K562 (cell line): ENCODE results near the gene SLK. TPM values are rescaled to one million over a fixed set of nuclear protein-coding genes. Genes with fewer than 3 reads are reported as not detected.
A peak's percentile ranks its signal among the peaks of the same experiment; 100 is the strongest.

Source experiments
- ATAC-seq: fragments of 200-7000 bp; cut with Tn5 transposase; 3 replicates; pipeline ENCODE4 v1.9.1; 2020; ENCODE audit warnings: moderate library complexity
- BruUV-seq: library from RNA; stranded (reverse); fragments of 400-500 nt; replicated peaks from 2 replicates; lab custom pipeline; 2021; lab: Mats Ljungman, UMichigan
- CTCF ChIA-PET: fragments of 300-600 bp; formaldehyde crosslinking; extraction: SDS; loops from one replicate; lab custom pipeline; 2021; ENCODE audit warnings: low intra/inter-chr PET ratio; lab: Yijun Ruan, JAX
- POLR2A ChIA-PET: fragments of 300-600, 350-650 bp; sonication (Branson Sonifier 250); formaldehyde crosslinking; extraction: SDS; loops from one replicate; lab custom pipeline; 2021; ENCODE audit warnings: antibody characterized with exemption, inconsistent platforms; lab: Yijun Ruan, JAX
- DNase-seq, 4 experiments: peaks; one replicate each; pipeline versions ENCODE4 v3.0.0 to v3.0.0-alpha.2; 2011 to 2018; ENCODE audit warnings: low spot score in 3 of 4, mixed read lengths in 3 of 4; ENCODE audit errors: extremely low read depth in 1 of 4
- FAIRE-seq: peaks from 2 replicates; lab custom pipeline; 2011; peaks lifted over from hg19 to GRCh38; lab: Jason Lieb, UNC
- H2AFZ ChIP-seq: 2 replicates; pipeline ENCODE4 v1.6.0; 2011; ENCODE audit warnings: low read depth, low read length, control low read depth, inconsistent platforms
- H3K27ac ChIP-seq: fragments of 200-600 bp; 3 replicates; pipeline ENCODE4 v1.8.0; 2011; ENCODE audit warnings: low read depth, mild to moderate bottlenecking, control low read depth, inconsistent platforms, low read length, moderate library complexity, mixed read lengths; ENCODE audit errors: extremely low read depth
- H3K27me3 ChIP-seq, 2 experiments: fragments of 300-600 bp in 1 of 2; 2 replicates in 1 of 2; 3 replicates in 1 of 2; pipeline versions ENCODE4 v1.6.0 to v1.8.0; 2011; ENCODE audit warnings: inconsistent platforms in 2 of 2, low read length in 2 of 2, mild to moderate bottlenecking in 1 of 2, mixed read lengths in 1 of 2, moderate library complexity in 1 of 2; ENCODE audit not compliant: control insufficient read depth in 2 of 2, insufficient read depth in 2 of 2
- H3K36me3 ChIP-seq: fragments of 300-600 bp; 3 replicates; pipeline ENCODE4 v1.8.0; 2011; ENCODE audit warnings: mild to moderate bottlenecking, low read length, inconsistent platforms; ENCODE audit not compliant: control insufficient read depth, insufficient read depth
- H3K4me1 ChIP-seq, 2 experiments: fragments of 200-600 bp in 1 of 2; replicated peaks in 1 of 2; 2 replicates in 1 of 2; 3 replicates in 1 of 2; pipeline versions ENCODE4 v1.5.1 to v1.8.0; 2011; ENCODE audit warnings: inconsistent platforms in 2 of 2, low read length in 2 of 2, mild to moderate bottlenecking in 1 of 2, mixed read lengths in 1 of 2, moderate library complexity in 1 of 2; ENCODE audit not compliant: control insufficient read depth in 2 of 2, insufficient read depth in 2 of 2
- H3K4me2 ChIP-seq: 2 replicates; pipeline ENCODE4 v1.6.1; 2011; ENCODE audit warnings: low read length, control low read depth, inconsistent platforms, mixed read lengths; ENCODE audit not compliant: insufficient read depth
- H3K4me3 ChIP-seq: fragments of 200-600 bp; sonication (generic), shearing (Covaris generic); 2 replicates; pipeline ENCODE4 v1.5.1; 2016; ENCODE audit warnings: control low read depth, inconsistent platforms
- H3K79me2 ChIP-seq: fragments of 200-600 bp; 3 replicates; pipeline ENCODE4 v1.8.0; 2011; ENCODE audit warnings: low read length, inconsistent platforms; ENCODE audit not compliant: control insufficient read depth, insufficient read depth
- H3K9ac ChIP-seq, 2 experiments: 2 replicates each; pipeline versions ENCODE4 v1.6.0 to v1.6.1; 2011; ENCODE audit warnings: low read depth in 2 of 2, low read length in 2 of 2, control low read depth in 1 of 2, inconsistent platforms in 1 of 2, mild to moderate bottlenecking in 1 of 2, mixed read lengths in 1 of 2; ENCODE audit not compliant: insufficient read depth in 1 of 2
- H3K9me1 ChIP-seq: one replicate; pipeline ENCODE4 v1.6.0; 2011; ENCODE audit warnings: inconsistent platforms, mild to moderate bottlenecking, low read length, moderate library complexity; ENCODE audit not compliant: control insufficient read depth, insufficient read depth
- H3K9me3 ChIP-seq: replicated peaks from 2 replicates; pipeline ENCODE4 v1.5.1; 2011; ENCODE audit warnings: low read depth, low read length, inconsistent platforms; ENCODE audit not compliant: control insufficient read depth, insufficient read depth
- H4K20me1 ChIP-seq: replicated peaks from 2 replicates; pipeline ENCODE4 v1.6.1; 2011; ENCODE audit warnings: low read length, inconsistent platforms, mixed read lengths; ENCODE audit not compliant: control insufficient read depth, insufficient read depth
- EP400 ChIP-seq: fragments of 450-650 bp; IDR thresholded peaks from 2 replicates; pipeline ENCODE4 v1.6.1; 2017; ENCODE audit warnings: antibody characterized with exemption, mild to moderate bottlenecking, moderate library complexity
- HDAC2 ChIP-seq: fragments of 450-650 bp; IDR thresholded peaks from 2 replicates; pipeline ENCODE4 v1.6.1; 2016; ENCODE audit warnings: mild to moderate bottlenecking
- RBBP5 ChIP-seq: fragments of 200-600 bp; sonication (generic); IDR thresholded peaks from 2 replicates; pipeline ENCODE4 v1.6.1; 2012; ENCODE audit warnings: borderline replicate concordance, mild to moderate bottlenecking, low read length, control low read depth, inconsistent platforms; ENCODE audit not compliant: insufficient read depth, poor library complexity, severe bottlenecking
- RBM14 ChIP-seq: fragments of 200-400 bp; formaldehyde crosslinking; IDR thresholded peaks from 2 replicates; pipeline ENCODE4 v1.6.1; 2018; ENCODE audit warnings: low read depth, mild to moderate bottlenecking, low read length, moderate library complexity, borderline replicate concordance; ENCODE audit not compliant: insufficient read depth
- SMARCA4 ChIP-seq: fragments of 450-650 bp; IDR thresholded peaks from 2 replicates; pipeline ENCODE4 v1.6.1; 2016
- ZEB2 ChIP-seq: fragments of 450-650 bp; IDR thresholded peaks from 2 replicates; pipeline ENCODE4 v1.6.1; 2016
- ZNF830 ChIP-seq: fragments of 250-450 bp; sonication (Bioruptor Pico); IDR thresholded peaks from 2 replicates; pipeline ENCODE4 v1.5.0; 2021; ENCODE audit warnings: mild to moderate bottlenecking
- WGBS: fragments of 100-300 bp; shearing (Covaris generic); methylation state at CpG from one replicate; pipeline ENCODE4 v1.1.6; 2016; ENCODE audit warnings: low coverage, mixed read lengths; ENCODE audit not compliant: insufficient coverage; ENCODE audit errors: missing lambda C conversion rate; 5-methylcytosine and 5-hydroxymethylcytosine counted together
- in situ Hi-C: fragments of 300-500 bp; cut with MboI; formaldehyde crosslinking; loops from 4 replicates; pipeline ENCODE4 v1.15.0; 2018; ENCODE audit warnings: inconsistent platforms, mixed read lengths
- intact Hi-C: fragments of 100-400 bp; cut with micrococcal nuclease; formaldehyde crosslinking; loops from 2 replicates; pipeline ENCODE4 v1.14.2; 2022
- polyA plus RNA-seq, 8 experiments: library from polyadenylated mRNA; depleted of rRNA in 4 of 8; stranded (reverse) in 5 of 8; unstranded in 3 of 8; fragments of >200 nt; fragmentation: Nextera tagmentation in 2 of 8; fragmentation: Illumina TruSeq in 1 of 8; extraction: Ambion mirVana in 2 of 8; extraction: Trizol in 1 of 8; gene quantifications; 2 replicates each; pipeline versions ENCODE4 v1.2.1 to v1.2.3, GENCODE V29; 2011 to 2014; ENCODE audit warnings: inconsistent platforms in 1 of 8, missing spikeins in 1 of 8
- total RNA-seq, 7 experiments: library from RNA; depleted of rRNA in 6 of 7; stranded (reverse); fragments of >200 nt in 6 of 7; fragmentation: Illumina TruSeq in 2 of 7; extraction: Trizol in 2 of 7; gene quantifications; 2 replicates each; pipeline versions ENCODE4 v1.2.1 to v1.2.3, GENCODE V29; 2011 to 2021; ENCODE audit warnings: low replicate concordance in 1 of 7
- TF ChIP-seq, protein P1 (sequence below): fragments of 200-800 bp; sonication (Bioruptor generic); IDR thresholded peaks from 2 replicates; pipeline ENCODE4 v1.6.1; 2017; ENCODE audit warnings: missing genetic modification characterization, missing compliant biosample characterization
- TF ChIP-seq, protein P2 (sequence below), 3 experiments: fragments of 200-800 bp in 1 of 3; fragments of 250-450 bp in 1 of 3; fragments of 450-650 bp in 1 of 3; sonication (Bioruptor Pico) in 1 of 3; sonication (Bioruptor generic) in 1 of 3; formaldehyde crosslinking in 1 of 3; IDR thresholded peaks; 2 replicates each; pipeline versions ENCODE4 v1.6.1 to v1.8.0; 2016 to 2022; ENCODE audit warnings: mild to moderate bottlenecking in 2 of 3, missing genetic modification characterization in 2 of 3, missing compliant biosample characterization in 1 of 3, moderate library complexity in 1 of 3
- TF ChIP-seq, protein P3 (sequence below), 2 experiments: fragments of 450-650 bp; conservative IDR thresholded peaks; 2 replicates each; pipeline ENCODE4 v1.6.1; 2017; ENCODE audit warnings: mild to moderate bottlenecking in 2 of 2, moderate library complexity in 2 of 2
- TF ChIP-seq, protein P4 (sequence below): fragments of 450-650 bp; IDR thresholded peaks from 2 replicates; pipeline ENCODE4 v1.7.0; 2016; ENCODE audit warnings: borderline replicate concordance

SLK gene
- total and polyA plus RNA-seq, 9 of the 15 experiments (the other 6 are each of a cell fraction or from before 2014, with no cell fraction given): 8.2 to 40.0 (median 23.4) TPM

DNA sequence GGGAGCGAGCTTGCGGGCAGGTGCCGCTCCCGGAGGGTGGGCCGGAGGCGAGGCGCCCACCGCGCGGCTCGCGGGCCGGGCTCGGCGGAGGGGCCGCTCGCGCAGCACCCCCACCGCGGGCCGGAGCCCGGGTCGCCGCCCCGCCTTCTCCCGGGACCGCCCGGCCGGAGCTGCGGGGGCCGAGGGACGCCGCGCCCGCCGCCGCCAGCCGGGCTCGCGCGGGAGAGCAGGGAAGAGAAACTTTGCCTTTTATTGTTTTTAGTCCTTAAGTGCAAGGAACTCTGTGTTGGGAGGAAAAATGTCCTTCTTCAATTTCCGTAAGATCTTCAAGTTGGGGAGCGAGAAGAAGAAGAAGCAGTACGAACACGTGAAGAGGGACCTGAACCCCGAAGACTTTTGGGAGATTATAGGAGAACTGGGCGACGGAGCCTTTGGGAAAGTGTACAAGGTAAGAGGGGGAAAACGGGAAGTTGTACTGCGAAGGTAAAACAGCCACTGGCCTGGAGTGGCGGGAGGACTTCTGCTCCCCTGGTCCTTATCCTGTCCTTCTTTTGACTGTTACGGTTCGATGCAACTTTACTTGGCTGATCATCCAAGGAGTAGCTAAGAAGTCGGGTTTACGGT is 620 bp downstream of the SLK start:
- ATAC-seq (peak; percentile 24), FAIRE-seq (peak; percentile 35), DNase-seq (peak; percentile 41 to 70 (median 57))
- Histone ChIP-seq H2AFZ (peak overlapping the region; percentile 72), H3K4me3 (peak overlapping the region; percentile 90), H3K9me3 (no peaks in the 10 kb centered on the region), H3K27ac (peak overlapping the region; percentile 98), H3K9me1 (no peaks in the 10 kb centered on the region), H3K4me1 (peaks cover 2 to 5% of the 10 kb centered on the region in 2 experiments; a peak in 2 of 5 replicates), H3K4me2 (peak overlapping the region; percentile 91), H3K9ac (peak overlapping the region; percentile 96), H4K20me1 (peaks cover 9% of the 10 kb centered on the region), H3K27me3 (no peaks in the 10 kb centered on the region), H3K36me3 (0 out of 3 replicates have a peak, but pooled peaks cover 2% of the 10 kb centered on the region), H3K79me2 (peaks cover 66% of the 10 kb centered on the region)
- POLR2A ChIA-PET: interaction anchor here (0.7 to 1.4 kb wide), 2 partner anchors 10 to 23 kb away, joined by 4 to 8 read pairs; no protein-coding TSS in a partner anchor
- 0% methylated on average over 20 of the region's 55 CpGs for WGBS
- BruUV-seq: no TSS peak
- in situ Hi-C loops: loop anchor here (5.0 kb wide), 1 partner anchor 80 kb away; no protein-coding TSS in a partner anchor
- CTCF ChIA-PET: no interaction called here
- intact Hi-C loops: loop anchor here (1.0 to 5.0 kb wide), 3 partner anchors 49 to 155 kb away; partner anchors contain the start of genes SFR1 and STN1
- TF ChIP-seq, protein P1, sequence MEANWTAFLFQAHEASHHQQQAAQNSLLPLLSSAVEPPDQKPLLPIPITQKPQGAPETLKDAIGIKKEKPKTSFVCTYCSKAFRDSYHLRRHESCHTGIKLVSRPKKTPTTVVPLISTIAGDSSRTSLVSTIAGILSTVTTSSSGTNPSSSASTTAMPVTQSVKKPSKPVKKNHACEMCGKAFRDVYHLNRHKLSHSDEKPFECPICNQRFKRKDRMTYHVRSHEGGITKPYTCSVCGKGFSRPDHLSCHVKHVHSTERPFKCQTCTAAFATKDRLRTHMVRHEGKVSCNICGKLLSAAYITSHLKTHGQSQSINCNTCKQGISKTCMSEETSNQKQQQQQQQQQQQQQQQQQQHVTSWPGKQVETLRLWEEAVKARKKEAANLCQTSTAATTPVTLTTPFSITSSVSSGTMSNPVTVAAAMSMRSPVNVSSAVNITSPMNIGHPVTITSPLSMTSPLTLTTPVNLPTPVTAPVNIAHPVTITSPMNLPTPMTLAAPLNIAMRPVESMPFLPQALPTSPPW (CRISPR knock-in tag): peak; percentile 76
- TF ChIP-seq SMARCA4 (peak; percentile 40; the same call in 1 of the 2 replicates), HDAC2 (0 out of 2 replicates have a peak, but pooled peaks have one; percentile 21), RBBP5 (no peak), ZEB2 (peak; percentile 32; the same call in 1 of the 2 replicates), EP400 (no peak), ZNF830 (no peak), RBM14 (no peak)
- TF ChIP-seq, protein P2, sequence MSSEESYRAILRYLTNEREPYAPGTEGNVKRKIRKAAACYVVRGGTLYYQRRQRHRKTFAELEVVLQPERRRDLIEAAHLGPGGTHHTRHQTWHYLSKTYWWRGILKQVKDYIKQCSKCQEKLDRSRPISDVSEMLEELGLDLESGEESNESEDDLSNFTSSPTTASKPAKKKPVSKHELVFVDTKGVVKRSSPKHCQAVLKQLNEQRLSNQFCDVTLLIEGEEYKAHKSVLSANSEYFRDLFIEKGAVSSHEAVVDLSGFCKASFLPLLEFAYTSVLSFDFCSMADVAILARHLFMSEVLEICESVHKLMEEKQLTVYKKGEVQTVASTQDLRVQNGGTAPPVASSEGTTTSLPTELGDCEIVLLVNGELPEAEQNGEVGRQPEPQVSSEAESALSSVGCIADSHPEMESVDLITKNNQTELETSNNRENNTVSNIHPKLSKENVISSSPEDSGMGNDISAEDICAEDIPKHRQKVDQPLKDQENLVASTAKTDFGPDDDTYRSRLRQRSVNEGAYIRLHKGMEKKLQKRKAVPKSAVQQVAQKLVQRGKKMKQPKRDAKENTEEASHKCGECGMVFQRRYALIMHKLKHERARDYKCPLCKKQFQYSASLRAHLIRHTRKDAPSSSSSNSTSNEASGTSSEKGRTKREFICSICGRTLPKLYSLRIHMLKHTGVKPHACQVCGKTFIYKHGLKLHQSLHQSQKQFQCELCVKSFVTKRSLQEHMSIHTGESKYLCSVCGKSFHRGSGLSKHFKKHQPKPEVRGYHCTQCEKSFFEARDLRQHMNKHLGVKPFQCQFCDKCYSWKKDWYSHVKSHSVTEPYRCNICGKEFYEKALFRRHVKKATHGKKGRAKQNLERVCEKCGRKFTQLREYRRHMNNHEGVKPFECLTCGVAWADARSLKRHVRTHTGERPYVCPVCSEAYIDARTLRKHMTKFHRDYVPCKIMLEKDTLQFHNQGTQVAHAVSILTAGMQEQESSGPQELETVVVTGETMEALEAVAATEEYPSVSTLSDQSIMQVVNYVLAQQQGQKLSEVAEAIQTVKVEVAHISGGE (CRISPR knock-in tag; IDR thresholded peaks at IDR 0.05): peak in 1 of 3 experiments; percentile 58; a peak in 1 of 6 replicates
- TF ChIP-seq, protein P3, sequence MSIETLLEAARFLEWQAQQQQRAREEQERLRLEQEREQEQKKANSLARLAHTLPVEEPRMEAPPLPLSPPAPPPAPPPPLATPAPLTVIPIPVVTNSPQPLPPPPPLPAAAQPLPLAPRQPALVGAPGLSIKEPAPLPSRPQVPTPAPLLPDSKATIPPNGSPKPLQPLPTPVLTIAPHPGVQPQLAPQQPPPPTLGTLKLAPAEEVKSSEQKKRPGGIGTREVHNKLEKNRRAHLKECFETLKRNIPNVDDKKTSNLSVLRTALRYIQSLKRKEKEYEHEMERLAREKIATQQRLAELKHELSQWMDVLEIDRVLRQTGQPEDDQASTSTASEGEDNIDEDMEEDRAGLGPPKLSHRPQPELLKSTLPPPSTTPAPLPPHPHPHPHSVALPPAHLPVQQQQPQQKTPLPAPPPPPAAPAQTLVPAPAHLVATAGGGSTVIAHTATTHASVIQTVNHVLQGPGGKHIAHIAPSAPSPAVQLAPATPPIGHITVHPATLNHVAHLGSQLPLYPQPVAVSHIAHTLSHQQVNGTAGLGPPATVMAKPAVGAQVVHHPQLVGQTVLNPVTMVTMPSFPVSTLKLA (conservative IDR thresholded peaks at IDR 0.05): 0 out of 4 replicates have a peak, but pooled peaks of 1 of the 2 experiments have one; percentile 29
- TF ChIP-seq, protein P4, sequence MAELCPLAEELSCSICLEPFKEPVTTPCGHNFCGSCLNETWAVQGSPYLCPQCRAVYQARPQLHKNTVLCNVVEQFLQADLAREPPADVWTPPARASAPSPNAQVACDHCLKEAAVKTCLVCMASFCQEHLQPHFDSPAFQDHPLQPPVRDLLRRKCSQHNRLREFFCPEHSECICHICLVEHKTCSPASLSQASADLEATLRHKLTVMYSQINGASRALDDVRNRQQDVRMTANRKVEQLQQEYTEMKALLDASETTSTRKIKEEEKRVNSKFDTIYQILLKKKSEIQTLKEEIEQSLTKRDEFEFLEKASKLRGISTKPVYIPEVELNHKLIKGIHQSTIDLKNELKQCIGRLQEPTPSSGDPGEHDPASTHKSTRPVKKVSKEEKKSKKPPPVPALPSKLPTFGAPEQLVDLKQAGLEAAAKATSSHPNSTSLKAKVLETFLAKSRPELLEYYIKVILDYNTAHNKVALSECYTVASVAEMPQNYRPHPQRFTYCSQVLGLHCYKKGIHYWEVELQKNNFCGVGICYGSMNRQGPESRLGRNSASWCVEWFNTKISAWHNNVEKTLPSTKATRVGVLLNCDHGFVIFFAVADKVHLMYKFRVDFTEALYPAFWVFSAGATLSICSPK: no peak
